CD14-positive monocyte (primary cell): Measurements from ENCODE around the gene ATP2B1. TPM values are rescaled to one million over a fixed set of nuclear protein-coding genes. Genes with fewer than 3 reads are reported as not detected.
A peak's percentile ranks its signal among the peaks of the same experiment; 100 is the strongest.
"Not testable (repeated sequence)": the region's sequence is repeated elsewhere in the genome, so short reads cannot be mapped to it uniquely, and the experiment has no call there.

Experiments
- DNase-seq, 3 donors: peaks; one replicate each; pipeline ENCODE4 v3.0.0-alpha.2; 2011 to 2022
- H2AFZ ChIP-seq: 2 replicates; pipeline ENCODE4 v1.6.0; 2012; ENCODE audit warnings: mild to moderate bottlenecking, low read depth, low read length, inconsistent platforms; ENCODE audit not compliant: insufficient read depth, poor library complexity, severe bottlenecking
- H3K27ac ChIP-seq, 2 donors: 1 replicate in 1 of 2; 2 replicates in 1 of 2; pipeline ENCODE4 v1.5.1; 2012 to 2013; ENCODE audit warnings: low read length in 2 of 2, control low read depth in 1 of 2, inconsistent platforms in 1 of 2, low read depth in 1 of 2, mild to moderate bottlenecking in 1 of 2
- H3K27me3 ChIP-seq, 2 donors: one replicate each; pipeline versions ENCODE4 v1.6.0 to v1.6.1; 2011 to 2013; ENCODE audit warnings: low read length in 2 of 2; ENCODE audit not compliant: control insufficient read depth in 2 of 2, insufficient read depth in 2 of 2
- H3K36me3 ChIP-seq, 2 donors: replicated peaks in 1 of 2; 1 replicate in 1 of 2; 2 replicates in 1 of 2; pipeline versions ENCODE4 v1.5.1 to v1.6.1; 2012 to 2013; ENCODE audit warnings: low read length in 2 of 2, control low read depth in 1 of 2, inconsistent platforms in 1 of 2, mild to moderate bottlenecking in 1 of 2; ENCODE audit not compliant: insufficient read depth in 2 of 2, control insufficient read depth in 1 of 2
- H3K4me1 ChIP-seq, 2 donors: 1 replicate in 1 of 2; 2 replicates in 1 of 2; pipeline versions ENCODE4 v1.5.1 to v1.6.1; 2012 to 2013; ENCODE audit warnings: low read length in 2 of 2, control low read depth in 1 of 2, inconsistent platforms in 1 of 2, mild to moderate bottlenecking in 1 of 2, moderate library complexity in 1 of 2; ENCODE audit not compliant: insufficient read depth in 2 of 2, control insufficient read depth in 1 of 2
- H3K4me2 ChIP-seq: replicated peaks from 2 replicates; pipeline ENCODE3; 2012; ENCODE audit warnings: low read length, moderate library complexity, mild to moderate bottlenecking; ENCODE audit not compliant: poor library complexity, severe bottlenecking; ENCODE audit errors: extremely low read depth
- H3K4me3 ChIP-seq, 3 experiments: fragments of 200-600 bp in 1 of 3; sonication (generic) in 1 of 3; replicated peaks in 1 of 3; 1 replicate in 2 of 3; 2 replicates in 1 of 3; pipeline ENCODE4 v1.5.1; 2011 to 2013; ENCODE audit warnings: low read length in 3 of 3, mild to moderate bottlenecking in 3 of 3, control low read depth in 2 of 3, low read depth in 2 of 3, inconsistent platforms in 1 of 3, moderate library complexity in 1 of 3
- H3K79me2 ChIP-seq: 2 replicates; pipeline ENCODE4 v1.6.0; 2012; ENCODE audit warnings: mild to moderate bottlenecking, control low read depth, inconsistent platforms, low read length, moderate library complexity; ENCODE audit not compliant: insufficient read depth
- H3K9ac ChIP-seq: 2 replicates; pipeline ENCODE4 v1.6.0; 2017; ENCODE audit warnings: low read length, mild to moderate bottlenecking; ENCODE audit not compliant: insufficient read depth, poor library complexity, severe bottlenecking
- H3K9me3 ChIP-seq, 2 donors: replicated peaks in 1 of 2; 1 replicate in 1 of 2; 2 replicates in 1 of 2; pipeline versions ENCODE4 v1.5.1 to v1.6.1; 2012 to 2013; ENCODE audit warnings: low read length in 2 of 2, control low read depth in 1 of 2; ENCODE audit not compliant: control insufficient read depth in 1 of 2, insufficient read depth in 1 of 2
- H4K20me1 ChIP-seq: 2 replicates; pipeline ENCODE4 v1.6.0; 2012; ENCODE audit warnings: mild to moderate bottlenecking, low read length, control low read depth, moderate library complexity; ENCODE audit not compliant: insufficient read depth
- H3K27ac Mint-ChIP-seq, 7 donors: one replicate each; pipeline ENCODE4 v1.8.0; 2020; ENCODE audit warnings: mild to moderate bottlenecking in 7 of 7, mixed read lengths in 7 of 7, moderate library complexity in 6 of 7, inconsistent platforms in 2 of 7
- H3K27me3 Mint-ChIP-seq, 3 donors: one replicate each; pipeline ENCODE4 v1.8.0; 2021 to 2022; ENCODE audit warnings: low read depth in 3 of 3, mild to moderate bottlenecking in 3 of 3, mixed read lengths in 3 of 3, moderate library complexity in 3 of 3, inconsistent platforms in 1 of 3
- H3K36me3 Mint-ChIP-seq, 2 donors: one replicate each; pipeline ENCODE4 v1.8.0; 2020; ENCODE audit warnings: mixed read lengths in 2 of 2, inconsistent platforms in 1 of 2, mild to moderate bottlenecking in 1 of 2
- H3K4me1 Mint-ChIP-seq: one replicate; pipeline ENCODE4 v1.8.0; 2020; ENCODE audit warnings: mild to moderate bottlenecking, mixed read lengths
- H3K4me3 Mint-ChIP-seq, 2 donors: one replicate each; pipeline ENCODE4 v1.8.0; 2020; ENCODE audit warnings: mild to moderate bottlenecking in 2 of 2, mixed read lengths in 2 of 2, moderate library complexity in 1 of 2
- H3K9me3 Mint-ChIP-seq, 7 donors: one replicate each; pipeline ENCODE4 v1.8.0; 2020 to 2022; ENCODE audit warnings: mixed read lengths in 7 of 7, mild to moderate bottlenecking in 6 of 7, moderate library complexity in 6 of 7, inconsistent platforms in 2 of 7
- WGBS: methylation state at CpG from one replicate; pipeline ENCODE4 v1.1.5; 2013; ENCODE audit warnings: missing lambda C conversion rate; ENCODE audit not compliant: insufficient coverage; 5-methylcytosine and 5-hydroxymethylcytosine counted together
- intact Hi-C, 2 donors: fragments of 100-400 bp; cut with micrococcal nuclease; formaldehyde crosslinking; loops; one replicate each; pipeline versions ENCODE4 v1.15.0 to v1.15.1; 2023
- polyA plus RNA-seq, 3 donors: library from polyadenylated mRNA; depleted of rRNA in 1 of 3; unstranded in 2 of 3; stranded (reverse) in 1 of 3; fragments of 300-500 nt in 2 of 3; fragments of >200 nt in 1 of 3; fragmentation: Illumina TruSeq in 2 of 3; gene quantifications; 1 replicate in 2 of 3; 2 replicates in 1 of 3; pipeline ENCODE4 v1.2.3, GENCODE V29; 2012 to 2021
- TF ChIP-seq, protein P1 (sequence below): fragments of 200-600 bp; IDR thresholded peaks from one replicate; pipeline ENCODE4 v1.8.0; 2022; ENCODE audit warnings: antibody characterized with exemption, mild to moderate bottlenecking

Gene ATP2B1
- polyA plus RNA-seq, 3 donors, result 35.9 to 59.3 (median 53.9) TPM

DNA sequence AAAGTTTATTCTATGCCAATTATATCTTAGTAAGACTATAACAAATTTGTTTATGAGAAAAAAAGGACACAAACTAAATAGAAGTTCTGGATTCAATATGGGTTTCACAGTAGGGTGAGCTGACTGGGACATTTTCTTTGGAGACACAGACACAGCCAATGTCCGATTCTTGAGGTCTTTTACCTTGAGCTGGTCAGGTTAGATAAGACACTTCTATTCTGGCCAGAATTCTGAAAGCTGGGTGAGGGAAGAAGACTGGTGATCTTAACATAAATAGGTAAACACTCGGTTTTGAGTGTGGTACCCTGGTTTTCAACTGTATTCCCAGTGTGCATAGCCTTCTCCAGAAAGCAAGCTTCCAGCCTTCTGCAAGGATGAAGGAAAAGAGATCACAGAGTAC is 10.0 kb downstream of the ATP2B1 start:
- no peak overlapping the region for H3K4me3 Mint-ChIP-seq
- Histone ChIP-seq H3K36me3 (no peaks in the 10 kb centered on the region), H3K9ac (no peak overlapping the region), H3K9me3 (no peaks in the 10 kb centered on the region), H3K27me3 (no peaks in the 10 kb centered on the region), H3K79me2 (peaks cover 98% of the 10 kb centered on the region), H3K27ac (no peak overlapping the region), H3K4me2 (no peak overlapping the region), H3K4me3 (no peak overlapping the region), H2AFZ (no peak overlapping the region), H3K4me1 (peaks cover 10 to 15% of the 10 kb centered on the region in 2 donors), H4K20me1 (peaks cover 100% of the 10 kb centered on the region)
- H3K36me3 Mint-ChIP-seq, result peaks cover 53 to 54% of the 10 kb centered on the region in 2 donors
- TF ChIP-seq, protein P1, sequence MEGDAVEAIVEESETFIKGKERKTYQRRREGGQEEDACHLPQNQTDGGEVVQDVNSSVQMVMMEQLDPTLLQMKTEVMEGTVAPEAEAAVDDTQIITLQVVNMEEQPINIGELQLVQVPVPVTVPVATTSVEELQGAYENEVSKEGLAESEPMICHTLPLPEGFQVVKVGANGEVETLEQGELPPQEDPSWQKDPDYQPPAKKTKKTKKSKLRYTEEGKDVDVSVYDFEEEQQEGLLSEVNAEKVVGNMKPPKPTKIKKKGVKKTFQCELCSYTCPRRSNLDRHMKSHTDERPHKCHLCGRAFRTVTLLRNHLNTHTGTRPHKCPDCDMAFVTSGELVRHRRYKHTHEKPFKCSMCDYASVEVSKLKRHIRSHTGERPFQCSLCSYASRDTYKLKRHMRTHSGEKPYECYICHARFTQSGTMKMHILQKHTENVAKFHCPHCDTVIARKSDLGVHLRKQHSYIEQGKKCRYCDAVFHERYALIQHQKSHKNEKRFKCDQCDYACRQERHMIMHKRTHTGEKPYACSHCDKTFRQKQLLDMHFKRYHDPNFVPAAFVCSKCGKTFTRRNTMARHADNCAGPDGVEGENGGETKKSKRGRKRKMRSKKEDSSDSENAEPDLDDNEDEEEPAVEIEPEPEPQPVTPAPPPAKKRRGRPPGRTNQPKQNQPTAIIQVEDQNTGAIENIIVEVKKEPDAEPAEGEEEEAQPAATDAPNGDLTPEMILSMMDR, result no peak
- no peaks in the 10 kb centered on the region for H3K9me3 Mint-ChIP-seq
- intact Hi-C loops, result no loop called here
- no peak for DNase-seq
- H3K27ac Mint-ChIP-seq, result no peak overlapping the region
- 100% methylated on average over 1 of the region's 2 CpGs for WGBS
- H3K4me1 Mint-ChIP-seq, result peaks cover 41% of the 10 kb centered on the region
- no peaks in the 10 kb centered on the region for H3K27me3 Mint-ChIP-seq

DNA sequence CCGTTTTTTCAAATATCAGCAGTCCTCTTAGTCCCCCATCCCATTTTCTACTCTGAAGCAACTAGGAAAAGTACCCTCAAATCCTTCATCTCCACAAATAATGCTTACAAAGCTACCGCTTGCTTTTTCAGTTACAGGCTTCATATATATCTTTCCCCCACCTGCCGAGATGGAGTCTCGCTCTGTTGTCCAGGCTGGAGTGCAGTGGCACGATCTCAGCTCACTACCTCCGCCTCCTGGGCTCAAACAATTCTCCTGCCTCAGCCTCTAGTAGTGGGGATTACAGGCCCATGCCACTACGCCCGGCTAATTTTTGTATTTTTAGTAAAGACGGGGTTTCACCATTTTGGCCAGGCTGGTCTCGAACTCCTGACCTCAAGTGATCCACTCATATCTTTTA is 10.9 kb downstream of the ATP2B1 start:
- H3K27ac ChIP-seq, H3K27me3 ChIP-seq, H3K4me2 ChIP-seq, H3K27me3 Mint-ChIP-seq, H3K4me3 Mint-ChIP-seq, DNase-seq, H3K9ac ChIP-seq, intact Hi-C loops, H3K9me3 Mint-ChIP-seq, H2AFZ ChIP-seq, H3K9me3 ChIP-seq, H3K4me3 ChIP-seq, H3K36me3 ChIP-seq: not testable (repeated sequence)
- Histone ChIP-seq H4K20me1 (peaks cover 100% of the 10 kb centered on the region), H3K79me2 (peaks cover 99% of the 10 kb centered on the region), H3K4me1 (peaks cover 10 to 15% of the 10 kb centered on the region in 2 donors)
- WGBS, result 98% methylated on average over 9 of the region's 10 CpGs
- peaks cover 50 to 54% of the 10 kb centered on the region in 2 donors for H3K36me3 Mint-ChIP-seq
- H3K27ac Mint-ChIP-seq, result peak overlapping the region in 5 of 7 donors; percentile 19 to 62 (median 51)
- H3K4me1 Mint-ChIP-seq, result peaks cover 37% of the 10 kb centered on the region
